ENCODE data around the gene STAB2. TPM values are rescaled to one million over a fixed set of nuclear protein-coding genes. Genes with fewer than 3 reads are reported as not detected.

STAB2 gene
- total RNA-seq, 1 donor from 2014 or later = not detected

- Mint-ChIP-seq H3K4me3 (no peak overlapping the region), H3K4me1 (peaks cover 5% of the 10 kb centered on the region), H3K27ac (no peak overlapping the region), H3K27me3 (ENCODE audit: insufficient read depth, low read depth) (peaks cover 2% of the 10 kb centered on the region), H3K36me3 (no peaks in the 10 kb centered on the region), H3K9me3 (no peaks in the 10 kb centered on the region)
- H3K79me2 ChIP-seq (ENCODE audit: low read depth) = no peaks in the 10 kb centered on the region
- H3K4me3 ChIP-seq = no peak overlapping the region
- H2AFZ ChIP-seq (replicated peaks) = no peak overlapping the region
- no peak overlapping the region for H3K9ac ChIP-seq
- H3K4me1 ChIP-seq = no peaks in the 10 kb centered on the region
- no peaks in the 10 kb centered on the region for H3K36me3 ChIP-seq
- H3K9me3 ChIP-seq (ENCODE audit: low read depth) = no peaks in the 10 kb centered on the region
- TF ChIP-seq CTCF (IDR thresholded peaks at IDR 0.05) (no peak), EZH2 (IDR thresholded peaks at IDR 0.05) (no peak), EZH2phosphoT487 (IDR thresholded peaks at IDR 0.05) (no peak)
- no peak for DNase-seq (ENCODE audit: low spot score)
- no peaks in the 10 kb centered on the region for H3K27me3 ChIP-seq
- H3K27ac ChIP-seq = no peak overlapping the region
- H3K4me2 ChIP-seq = no peak overlapping the region
- H4K20me1 ChIP-seq (ENCODE audit: low read depth) = no peaks in the 10 kb centered on the region
- H3F3A ChIP-seq (ENCODE audit: low read depth) = no peaks in the 10 kb centered on the region
These were observed 9.9 kb downstream of the STAB2 start for GRCh38 chr12:103596981-103597380.

- Histone ChIP-seq H4K20me1 (ENCODE audit: low read depth) (no peaks in the 10 kb centered on the region), H3K4me2 (no peak overlapping the region), H3K9me3 (ENCODE audit: low read depth) (no peaks in the 10 kb centered on the region), H3F3A (ENCODE audit: low read depth) (no peaks in the 10 kb centered on the region), H3K79me2 (ENCODE audit: low read depth) (no peaks in the 10 kb centered on the region), H3K27ac (no peak overlapping the region), H3K9ac (no peak overlapping the region), H3K4me1 (no peaks in the 10 kb centered on the region), H3K27me3 (no peaks in the 10 kb centered on the region), H3K4me3 (no peak overlapping the region), H3K36me3 (no peaks in the 10 kb centered on the region), H2AFZ (replicated peaks) (no peak overlapping the region)
- Mint-ChIP-seq H3K4me1 (peaks cover 5% of the 10 kb centered on the region), H3K27me3 (ENCODE audit: insufficient read depth, low read depth) (no peaks in the 10 kb centered on the region), H3K27ac (no peak overlapping the region), H3K36me3 (no peaks in the 10 kb centered on the region), H3K9me3 (no peaks in the 10 kb centered on the region), H3K4me3 (no peak overlapping the region)
- DNase-seq (ENCODE audit: low spot score) = no peak
- TF ChIP-seq CTCF (IDR thresholded peaks at IDR 0.05) (no peak), EZH2phosphoT487 (IDR thresholded peaks at IDR 0.05) (no peak), EZH2 (IDR thresholded peaks at IDR 0.05) (no peak)
These were observed 12.2 kb downstream of the STAB2 start for GRCh38 chr12:103599274-103599673.

- Mint-ChIP-seq H3K36me3 (no peaks in the 10 kb centered on the region), H3K27me3 (ENCODE audit: insufficient read depth, low read depth) (no peaks in the 10 kb centered on the region), H3K27ac (no peak overlapping the region), H3K4me3 (no peak overlapping the region), H3K4me1 (no peaks in the 10 kb centered on the region), H3K9me3 (no peaks in the 10 kb centered on the region)
- Histone ChIP-seq H3K4me1 (no peaks in the 10 kb centered on the region), H3F3A (ENCODE audit: low read depth) (no peaks in the 10 kb centered on the region), H3K9me3 (ENCODE audit: low read depth) (no peaks in the 10 kb centered on the region), H3K4me3 (no peak overlapping the region), H3K27me3 (no peaks in the 10 kb centered on the region), H4K20me1 (ENCODE audit: low read depth) (no peaks in the 10 kb centered on the region), H3K79me2 (ENCODE audit: low read depth) (no peaks in the 10 kb centered on the region), H3K27ac (no peak overlapping the region), H3K9ac (no peak overlapping the region), H3K36me3 (no peaks in the 10 kb centered on the region), H2AFZ (replicated peaks) (no peak overlapping the region), H3K4me2 (no peak overlapping the region)
- TF ChIP-seq EZH2 (IDR thresholded peaks at IDR 0.05) = no peak
- no peak for TF ChIP-seq EZH2phosphoT487 (IDR thresholded peaks at IDR 0.05)
- TF ChIP-seq CTCF (IDR thresholded peaks at IDR 0.05) = no peak
- no peak for DNase-seq (ENCODE audit: low spot score)
These were observed 14.1 kb downstream of the STAB2 start for GRCh38 chr12:103600967-103601728.

Measured in neural progenitor cell (in vitro differentiated cells).